Progenitor cell of endocrine pancreas (in vitro differentiated cells): ENCODE measurements around the gene ROR1. TPM values are rescaled to one million over a fixed set of nuclear protein-coding genes. Genes with fewer than 3 reads are reported as not detected.

ENCODE experiments used
- DNase-seq: peaks from one replicate; pipeline ENCODE4 v3.0.0; 2021; ENCODE audit warnings: low spot score; ENCODE audit not compliant: unreplicated experiment
- H3K27ac Mint-ChIP-seq: 2 replicates; pipeline ENCODE4 v1.8.0; 2021; ENCODE audit warnings: mild to moderate bottlenecking, moderate library complexity, mixed read lengths
- H3K27me3 Mint-ChIP-seq: 2 replicates; pipeline ENCODE4 v1.8.0; 2021; ENCODE audit warnings: mixed read lengths
- H3K36me3 Mint-ChIP-seq: 2 replicates; pipeline ENCODE4 v1.8.0; 2022; ENCODE audit warnings: mixed read lengths; ENCODE audit not compliant: insufficient read depth
- H3K4me1 Mint-ChIP-seq: 2 replicates; pipeline ENCODE4 v1.8.0; 2021; ENCODE audit warnings: low read depth, mixed read lengths
- H3K4me3 Mint-ChIP-seq: 2 replicates; pipeline ENCODE4 v1.8.0; 2021; ENCODE audit warnings: low read depth, mild to moderate bottlenecking, moderate library complexity, mixed read lengths
- H3K9me3 Mint-ChIP-seq: 2 replicates; pipeline ENCODE4 v1.8.0; 2021; ENCODE audit warnings: low read depth, mixed read lengths
- total RNA-seq: library from RNA; stranded (reverse); gene quantifications from 2 replicates; pipeline ENCODE4 v1.2.1, GENCODE V29; 2021
- TF ChIP-seq, protein P1 (sequence below): fragments of 200-600 bp; sonication (generic); IDR thresholded peaks from one replicate; pipeline ENCODE4 v1.5.0; 2021; ENCODE audit warnings: antibody characterized with exemption, mild to moderate bottlenecking; ENCODE audit not compliant: unreplicated experiment

Gene ROR1
- total RNA-seq, 1 donor from 2014 or later, result 63.8 TPM

GRCh38 chr1:64050601-64051000, 276.8 kb downstream of the ROR1 start:
- Mint-ChIP-seq H3K36me3 (peaks cover 20% of the 10 kb centered on the region), H3K27ac (no peak overlapping the region), H3K4me3 (no peak overlapping the region), H3K27me3 (no peaks in the 10 kb centered on the region), H3K4me1 (peaks cover 35% of the 10 kb centered on the region), H3K9me3 (peaks cover 3% of the 10 kb centered on the region)
- no peak for DNase-seq
- TF ChIP-seq, protein P1, sequence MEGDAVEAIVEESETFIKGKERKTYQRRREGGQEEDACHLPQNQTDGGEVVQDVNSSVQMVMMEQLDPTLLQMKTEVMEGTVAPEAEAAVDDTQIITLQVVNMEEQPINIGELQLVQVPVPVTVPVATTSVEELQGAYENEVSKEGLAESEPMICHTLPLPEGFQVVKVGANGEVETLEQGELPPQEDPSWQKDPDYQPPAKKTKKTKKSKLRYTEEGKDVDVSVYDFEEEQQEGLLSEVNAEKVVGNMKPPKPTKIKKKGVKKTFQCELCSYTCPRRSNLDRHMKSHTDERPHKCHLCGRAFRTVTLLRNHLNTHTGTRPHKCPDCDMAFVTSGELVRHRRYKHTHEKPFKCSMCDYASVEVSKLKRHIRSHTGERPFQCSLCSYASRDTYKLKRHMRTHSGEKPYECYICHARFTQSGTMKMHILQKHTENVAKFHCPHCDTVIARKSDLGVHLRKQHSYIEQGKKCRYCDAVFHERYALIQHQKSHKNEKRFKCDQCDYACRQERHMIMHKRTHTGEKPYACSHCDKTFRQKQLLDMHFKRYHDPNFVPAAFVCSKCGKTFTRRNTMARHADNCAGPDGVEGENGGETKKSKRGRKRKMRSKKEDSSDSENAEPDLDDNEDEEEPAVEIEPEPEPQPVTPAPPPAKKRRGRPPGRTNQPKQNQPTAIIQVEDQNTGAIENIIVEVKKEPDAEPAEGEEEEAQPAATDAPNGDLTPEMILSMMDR, result no peak

- no peak for DNase-seq
- Mint-ChIP-seq H3K36me3 (peaks cover 20% of the 10 kb centered on the region), H3K27ac (peak overlapping the region; percentile 9), H3K27me3 (no peaks in the 10 kb centered on the region), H3K4me3 (no peak overlapping the region), H3K9me3 (peaks cover 4% of the 10 kb centered on the region), H3K4me1 (peaks cover 27% of the 10 kb centered on the region)
- TF ChIP-seq, protein P1, result no peak
Observed at GRCh38 chr1:64051796-64052195, 278.0 kb downstream of the ROR1 start.

GRCh38 chr1:64052777-64053176, 279.0 kb downstream of the ROR1 start:
- H3K36me3 Mint-ChIP-seq, result peaks cover 28% of the 10 kb centered on the region
- peaks cover 10% of the 10 kb centered on the region for H3K9me3 Mint-ChIP-seq
- H3K27me3 Mint-ChIP-seq, result no peaks in the 10 kb centered on the region
- no peak for DNase-seq
- H3K27ac Mint-ChIP-seq, result no peak overlapping the region
- peaks cover 25% of the 10 kb centered on the region for H3K4me1 Mint-ChIP-seq
- H3K4me3 Mint-ChIP-seq, result no peak overlapping the region
- TF ChIP-seq, protein P1, result no peak

- H3K4me1 Mint-ChIP-seq, result peaks cover 20% of the 10 kb centered on the region
- DNase-seq, result no peak
- peaks cover 33% of the 10 kb centered on the region for H3K36me3 Mint-ChIP-seq
- H3K4me3 Mint-ChIP-seq, result no peak overlapping the region
- peaks cover 19% of the 10 kb centered on the region for H3K9me3 Mint-ChIP-seq
- H3K27me3 Mint-ChIP-seq, result no peaks in the 10 kb centered on the region
- no peak overlapping the region for H3K27ac Mint-ChIP-seq
- TF ChIP-seq, protein P1, result no peak
Observed at GRCh38 chr1:64055310-64055709, 281.5 kb downstream of the ROR1 start.

- H3K27ac Mint-ChIP-seq, result no peak overlapping the region
- peaks cover 19% of the 10 kb centered on the region for H3K4me1 Mint-ChIP-seq
- no peak for DNase-seq
- H3K4me3 Mint-ChIP-seq, result no peak overlapping the region
- H3K36me3 Mint-ChIP-seq, result peaks cover 29% of the 10 kb centered on the region
- TF ChIP-seq, protein P1, result no peak
- no peaks in the 10 kb centered on the region for H3K27me3 Mint-ChIP-seq
- H3K9me3 Mint-ChIP-seq, result peaks cover 15% of the 10 kb centered on the region
Observed at GRCh38 chr1:64059556-64059955, 285.7 kb downstream of the ROR1 start.
